GM19463 (cell line): ENCODE results near the gene ZNF516.

Source experiments
- ATAC-seq: cut with Tn5 transposase; IDR thresholded peaks from one replicate; pipeline ENCODE4 v1.9.1; 2021; ENCODE audit warnings: mild to moderate bottlenecking, moderate library complexity; ENCODE audit not compliant: unreplicated experiment

The ZNF516 gene

GRCh38 chr18:76471593-76471992 is 23.4 kb downstream of the ZNF516 start:
- ATAC-seq: no peak

GRCh38 chr18:76468345-76469304 is 26.4 kb downstream of the ZNF516 start:
- ATAC-seq: no peak

- no peak for ATAC-seq
Measured at GRCh38 chr18:76467371-76468190, 27.5 kb downstream of the ZNF516 start.

GRCh38 chr18:76466410-76466991 is 28.5 kb downstream of the ZNF516 start:
- ATAC-seq: no peak

GRCh38 chr18:76465630-76466409 is 29.2 kb downstream of the ZNF516 start:
- no peak for ATAC-seq

- ATAC-seq: no peak
Measured at GRCh38 chr18:76464281-76465259, 30.5 kb downstream of the ZNF516 start.

- ATAC-seq: no peak
Measured at GRCh38 chr18:76463872-76464271, 31.2 kb downstream of the ZNF516 start.

- ATAC-seq: no peak
Measured at GRCh38 chr18:76463358-76463757, 31.7 kb downstream of the ZNF516 start.

- no peak for ATAC-seq
Measured at GRCh38 chr18:76462326-76462694, 32.7 kb downstream of the ZNF516 start.

- no peak for ATAC-seq
Measured at GRCh38 chr18:76461692-76462325, 33.2 kb downstream of the ZNF516 start.

GRCh38 chr18:76461148-76461547 is 33.9 kb downstream of the ZNF516 start:
- ATAC-seq: no peak

GRCh38 chr18:76460482-76460881 is 34.6 kb downstream of the ZNF516 start:
- no peak for ATAC-seq

- ATAC-seq: no peak
Measured at GRCh38 chr18:76459687-76460350, 35.2 kb downstream of the ZNF516 start.

- no peak for ATAC-seq
Measured at GRCh38 chr18:76459312-76459686, 35.7 kb downstream of the ZNF516 start.

- ATAC-seq: no peak
Measured at GRCh38 chr18:76458522-76459311, 36.3 kb downstream of the ZNF516 start.

- ATAC-seq: no peak
Measured at GRCh38 chr18:76457957-76458356, 37.1 kb downstream of the ZNF516 start.

GRCh38 chr18:76457475-76457874 is 37.6 kb downstream of the ZNF516 start:
- no peak for ATAC-seq

GRCh38 chr18:76456823-76457222 is 38.2 kb downstream of the ZNF516 start:
- no peak for ATAC-seq
